ENCODE data around the gene IFITM2. TPM values are rescaled to one million over a fixed set of nuclear protein-coding genes. Genes with fewer than 3 reads are reported as not detected.
A peak's percentile ranks its signal among the peaks of the same experiment; 100 is the strongest.

IFITM2 gene
- total RNA-seq, 1 experiment from 2014 or later = 421 TPM

- Histone ChIP-seq H3K23ac (ENCODE audit: insufficient read length, low read depth, low read length) (no peak overlapping the region), H2AK5ac (ENCODE audit: insufficient read length, low read length) (no peak overlapping the region), H3K18ac (ENCODE audit: insufficient read length, low read depth, low read length) (no peak overlapping the region), H2BK15ac (ENCODE audit: low read depth, low read length) (no peak overlapping the region), H2AFZ (ENCODE audit: low read length) (no peak overlapping the region), H3K27ac (ENCODE audit: insufficient read length, low read depth, low read length) (no peak overlapping the region), H4K91ac (ENCODE audit: insufficient read length, low read depth, low read length) (no peak overlapping the region), H4K8ac (replicated peaks; ENCODE audit: insufficient read length, low read depth, low read length) (no peak overlapping the region), H3T11ph (ENCODE audit: low read length) (no peak overlapping the region), H3K9me3 (ENCODE audit: control insufficient read depth, low read depth, low read length) (no peaks in the 10 kb centered on the region), H2BK20ac (ENCODE audit: low read depth, low read length, poor library complexity, severe bottlenecking) (no peak overlapping the region), H3K4me2 (ENCODE audit: insufficient read depth, insufficient read length, low read length) (no peak overlapping the region), H2BK12ac (ENCODE audit: insufficient read length, low read depth, low read length) (no peak overlapping the region), H4K20me1 (ENCODE audit: control insufficient read depth, insufficient read depth, insufficient read length) (no peaks in the 10 kb centered on the region), H3K9ac (ENCODE audit: extremely low read depth, insufficient read length, low read length) (no peak overlapping the region), H2BK120ac (ENCODE audit: low read depth, low read length, poor library complexity, severe bottlenecking) (no peak overlapping the region), H3K23me2 (ENCODE audit: insufficient read length, low read depth, low read length, poor library complexity, severe bottlenecking) (no peaks in the 10 kb centered on the region), H3K79me2 (ENCODE audit: insufficient read depth, low read length) (no peaks in the 10 kb centered on the region), H3K56ac (ENCODE audit: insufficient read length, low read depth, low read length) (no peak overlapping the region), H3K14ac (ENCODE audit: insufficient read depth, low read length) (no peak overlapping the region; the same call in 1 of the 2 replicates), H3K27me3 (ENCODE audit: insufficient read depth, low read length) (no peaks in the 10 kb centered on the region), H3K4ac (ENCODE audit: low read depth, low read length) (no peak overlapping the region), H3K79me1 (ENCODE audit: insufficient read depth, low read depth, low read length, poor library complexity, severe bottlenecking) (no peaks in the 10 kb centered on the region), H3K4me1 (ENCODE audit: insufficient read depth, low read length) (peaks cover 4% of the 10 kb centered on the region; the same call in 1 of the 2 replicates), H2BK5ac (ENCODE audit: insufficient read length, low read length) (no peak overlapping the region), H4K5ac (ENCODE audit: insufficient read length, low read depth, low read length) (no peak overlapping the region)
- no peak for DNase-seq
- no peak overlapping the region for H3K4me3 Mint-ChIP-seq
- H3K4me1 Mint-ChIP-seq = peaks cover 23 to 30% of the 10 kb centered on the region in 2 experiments
- peaks cover 1% of the 10 kb centered on the region for H3K27me3 Mint-ChIP-seq (ENCODE audit: low read depth)
- no CpG with 5 or more reads among the region's 6 CpGs for WGBS (ENCODE audit: extremely low coverage, insufficient read length, low lambda C conversion rate)
- H3K36me3 Mint-ChIP-seq (ENCODE audit: insufficient read depth in 1 of 3, low read depth in 3 of 3) = peaks cover 0 to 16% (median 4%) of the 10 kb centered on the region in 3 experiments; a peak in 4 of 7 replicates
- peaks cover 3 to 5% of the 10 kb centered on the region in 2 experiments; a peak in 4 of 5 replicates for H3K9me3 Mint-ChIP-seq
- H3K27ac Mint-ChIP-seq = peak overlapping the region; percentile 82 to 92 (median 91); a peak in 4 of 7 replicates
- TF ChIP-seq CTCF (conservative IDR thresholded peaks at IDR 0.05) = no peak
Observed at GRCh38 chr11:326592-326841, 18.9 kb downstream of the IFITM2 start.
